ENCODE results near the gene REEP5. TPM values are rescaled to one million over a fixed set of nuclear protein-coding genes. Genes with fewer than 3 reads are reported as not detected.

REEP5 gene
- total and polyA plus RNA-seq, 2 of the 13 experiments (the other 11 are each of a cell fraction or from before 2014, with no cell fraction given) = 49.4 to 239 TPM

GRCh38 chr5:112921026-112921832, 798 bp downstream of the REEP5 start (continued):
- 0 out of 2 replicates have a peak, but pooled peaks have one; percentile 19 for TF ChIP-seq MXD1 (CRISPR knock-in tag; IDR thresholded peaks at IDR 0.05)
- TF ChIP-seq ZBTB43 (CRISPR knock-in tag; conservative IDR thresholded peaks at IDR 0.05) = no peak; the same call in 1 of the 2 replicates
- TF ChIP-seq, protein P1, sequence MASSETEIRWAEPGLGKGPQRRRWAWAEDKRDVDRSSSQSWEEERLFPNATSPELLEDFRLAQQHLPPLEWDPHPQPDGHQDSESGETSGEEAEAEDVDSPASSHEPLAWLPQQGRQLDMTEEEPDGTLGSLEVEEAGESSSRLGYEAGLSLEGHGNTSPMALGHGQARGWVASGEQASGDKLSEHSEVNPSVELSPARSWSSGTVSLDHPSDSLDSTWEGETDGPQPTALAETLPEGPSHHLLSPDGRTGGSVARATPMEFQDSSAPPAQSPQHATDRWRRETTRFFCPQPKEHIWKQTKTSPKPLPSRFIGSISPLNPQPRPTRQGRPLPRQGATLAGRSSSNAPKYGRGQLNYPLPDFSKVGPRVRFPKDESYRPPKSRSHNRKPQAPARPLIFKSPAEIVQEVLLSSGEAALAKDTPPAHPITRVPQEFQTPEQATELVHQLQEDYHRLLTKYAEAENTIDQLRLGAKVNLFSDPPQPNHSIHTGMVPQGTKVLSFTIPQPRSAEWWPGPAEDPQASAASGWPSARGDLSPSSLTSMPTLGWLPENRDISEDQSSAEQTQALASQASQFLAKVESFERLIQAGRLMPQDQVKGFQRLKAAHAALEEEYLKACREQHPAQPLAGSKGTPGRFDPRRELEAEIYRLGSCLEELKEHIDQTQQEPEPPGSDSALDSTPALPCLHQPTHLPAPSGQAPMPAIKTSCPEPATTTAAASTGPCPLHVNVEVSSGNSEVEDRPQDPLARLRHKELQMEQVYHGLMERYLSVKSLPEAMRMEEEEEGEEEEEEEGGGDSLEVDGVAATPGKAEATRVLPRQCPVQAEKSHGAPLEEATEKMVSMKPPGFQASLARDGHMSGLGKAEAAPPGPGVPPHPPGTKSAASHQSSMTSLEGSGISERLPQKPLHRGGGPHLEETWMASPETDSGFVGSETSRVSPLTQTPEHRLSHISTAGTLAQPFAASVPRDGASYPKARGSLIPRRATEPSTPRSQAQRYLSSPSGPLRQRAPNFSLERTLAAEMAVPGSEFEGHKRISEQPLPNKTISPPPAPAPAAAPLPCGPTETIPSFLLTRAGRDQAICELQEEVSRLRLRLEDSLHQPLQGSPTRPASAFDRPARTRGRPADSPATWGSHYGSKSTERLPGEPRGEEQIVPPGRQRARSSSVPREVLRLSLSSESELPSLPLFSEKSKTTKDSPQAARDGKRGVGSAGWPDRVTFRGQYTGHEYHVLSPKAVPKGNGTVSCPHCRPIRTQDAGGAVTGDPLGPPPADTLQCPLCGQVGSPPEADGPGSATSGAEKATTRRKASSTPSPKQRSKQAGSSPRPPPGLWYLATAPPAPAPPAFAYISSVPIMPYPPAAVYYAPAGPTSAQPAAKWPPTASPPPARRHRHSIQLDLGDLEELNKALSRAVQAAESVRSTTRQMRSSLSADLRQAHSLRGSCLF (CRISPR knock-in tag; IDR thresholded peaks at IDR 0.05; ENCODE audit: borderline replicate concordance) = no peak
- TF ChIP-seq ZBTB3 (CRISPR knock-in tag; IDR thresholded peaks at IDR 0.05; ENCODE audit: borderline replicate concordance, low read depth) = no peak
- TF ChIP-seq, protein P2, sequence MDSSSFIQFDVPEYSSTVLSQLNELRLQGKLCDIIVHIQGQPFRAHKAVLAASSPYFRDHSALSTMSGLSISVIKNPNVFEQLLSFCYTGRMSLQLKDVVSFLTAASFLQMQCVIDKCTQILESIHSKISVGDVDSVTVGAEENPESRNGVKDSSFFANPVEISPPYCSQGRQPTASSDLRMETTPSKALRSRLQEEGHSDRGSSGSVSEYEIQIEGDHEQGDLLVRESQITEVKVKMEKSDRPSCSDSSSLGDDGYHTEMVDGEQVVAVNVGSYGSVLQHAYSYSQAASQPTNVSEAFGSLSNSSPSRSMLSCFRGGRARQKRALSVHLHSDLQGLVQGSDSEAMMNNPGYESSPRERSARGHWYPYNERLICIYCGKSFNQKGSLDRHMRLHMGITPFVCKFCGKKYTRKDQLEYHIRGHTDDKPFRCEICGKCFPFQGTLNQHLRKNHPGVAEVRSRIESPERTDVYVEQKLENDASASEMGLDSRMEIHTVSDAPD (CRISPR knock-in tag; IDR thresholded peaks at IDR 0.05) = no peak
- no peak for TF ChIP-seq SNAPC2 (CRISPR knock-in tag; IDR thresholded peaks at IDR 0.05)
- no peak for TF ChIP-seq ZNF607 (CRISPR knock-in tag; IDR thresholded peaks at IDR 0.05; ENCODE audit: borderline replicate concordance)
- no peak for TF ChIP-seq MYNN (CRISPR knock-in tag; IDR thresholded peaks at IDR 0.05; ENCODE audit: low read depth)
- TF ChIP-seq HNF4G (IDR thresholded peaks at IDR 0.05; ENCODE audit: borderline replicate concordance, low read depth, low read length) = no peak
- no peak for TF ChIP-seq HNF4G (CRISPR knock-in tag; IDR thresholded peaks at IDR 0.05; ENCODE audit: borderline replicate concordance, low read depth)
- TF ChIP-seq, protein P3, sequence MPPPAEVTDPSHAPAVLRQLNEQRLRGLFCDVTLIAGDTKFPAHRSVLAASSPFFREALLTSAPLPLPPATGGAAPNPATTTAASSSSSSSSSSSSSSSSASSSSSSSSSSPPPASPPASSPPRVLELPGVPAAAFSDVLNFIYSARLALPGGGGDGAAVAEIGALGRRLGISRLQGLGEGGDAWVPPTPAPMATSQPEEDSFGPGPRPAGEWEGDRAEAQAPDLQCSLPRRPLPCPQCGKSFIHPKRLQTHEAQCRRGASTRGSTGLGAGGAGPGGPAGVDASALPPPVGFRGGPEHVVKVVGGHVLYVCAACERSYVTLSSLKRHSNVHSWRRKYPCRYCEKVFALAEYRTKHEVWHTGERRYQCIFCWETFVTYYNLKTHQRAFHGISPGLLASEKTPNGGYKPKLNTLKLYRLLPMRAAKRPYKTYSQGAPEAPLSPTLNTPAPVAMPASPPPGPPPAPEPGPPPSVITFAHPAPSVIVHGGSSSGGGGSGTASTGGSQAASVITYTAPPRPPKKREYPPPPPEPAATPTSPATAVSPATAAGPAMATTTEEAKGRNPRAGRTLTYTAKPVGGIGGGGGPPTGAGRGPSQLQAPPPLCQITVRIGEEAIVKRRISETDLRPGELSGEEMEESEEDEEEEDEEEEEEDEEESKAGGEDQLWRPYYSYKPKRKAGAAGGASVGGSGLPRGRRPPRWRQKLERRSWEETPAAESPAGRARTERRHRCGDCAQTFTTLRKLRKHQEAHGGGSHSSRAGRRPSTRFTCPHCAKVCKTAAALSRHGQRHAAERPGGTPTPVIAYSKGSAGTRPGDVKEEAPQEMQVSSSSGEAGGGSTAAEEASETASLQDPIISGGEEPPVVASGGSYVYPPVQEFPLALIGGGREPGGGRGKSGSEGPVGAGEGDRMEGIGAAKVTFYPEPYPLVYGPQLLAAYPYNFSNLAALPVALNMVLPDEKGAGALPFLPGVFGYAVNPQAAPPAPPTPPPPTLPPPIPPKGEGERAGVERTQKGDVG (CRISPR knock-in tag; IDR thresholded peaks at IDR 0.05; ENCODE audit: borderline replicate concordance) = no peak
- TF ChIP-seq PCBP2 (optimal IDR thresholded peaks at IDR 0.05; ENCODE audit: low read depth, low read length, poor library complexity, severe bottlenecking) = no peak
- 0 out of 2 replicates have a peak, but pooled peaks have one; percentile 37 for TF ChIP-seq CAMTA2 (CRISPR knock-in tag; IDR thresholded peaks at IDR 0.05; ENCODE audit: borderline replicate concordance)
- no peak for TF ChIP-seq SIN3A (IDR thresholded peaks at IDR 0.05; ENCODE audit: borderline replicate concordance, low read depth, low read length)
